HepG2 (cell line): ENCODE results near the gene PGS1. TPM values are rescaled to one million over a fixed set of nuclear protein-coding genes. Genes with fewer than 3 reads are reported as not detected.

Source experiments
- ATAC-seq: fragments of 200-7000 bp; cut with Tn5 transposase; 3 replicates; pipeline ENCODE4 v1.9.1; 2020; ENCODE audit warnings: mild to moderate bottlenecking, moderate library complexity
- BruUV-seq: library from RNA; stranded (reverse); fragments of 400-500 nt; replicated peaks from 2 replicates; lab custom pipeline; 2021; lab: Mats Ljungman, UMichigan
- CTCF ChIA-PET: fragments of 300-600 bp; formaldehyde crosslinking; extraction: SDS; loops from one replicate; lab custom pipeline; 2021; ENCODE audit warnings: low total read pairs, inconsistent platforms, low intra/inter-chr PET ratio; lab: Yijun Ruan, JAX
- POLR2A ChIA-PET: fragments of 350-600 bp; sonication (Branson Sonifier 250); formaldehyde crosslinking; loops from one replicate; lab custom pipeline; 2020; ENCODE audit warnings: antibody characterized with exemption, inconsistent platforms; lab: Yijun Ruan, JAX
- DNase-seq: peaks from one replicate; pipeline ENCODE4 v3.0.0-alpha.2; 2015; ENCODE audit warnings: low spot score
- FAIRE-seq: peaks from 3 replicates; lab custom pipeline; 2011; peaks lifted over from hg19 to GRCh38; lab: Jason Lieb, UNC
- H2AFZ ChIP-seq: one replicate; pipeline ENCODE4 v1.6.1; 2011; ENCODE audit warnings: low read length, inconsistent platforms
- H3K27ac ChIP-seq: fragments of 300-600 bp; 3 replicates; pipeline ENCODE4 v1.8.0; 2011; ENCODE audit warnings: mixed run types, mild to moderate bottlenecking, mixed read lengths, low read length, inconsistent platforms; ENCODE audit not compliant: insufficient read depth; ENCODE audit errors: extremely low read length
- H3K27me3 ChIP-seq, 2 experiments: fragments of 200-600 bp in 1 of 2; 2 replicates in 1 of 2; 3 replicates in 1 of 2; pipeline versions ENCODE4 v1.6.0 to v1.8.0; 2011; ENCODE audit warnings: low read length in 2 of 2, mild to moderate bottlenecking in 2 of 2, moderate library complexity in 2 of 2, inconsistent platforms in 1 of 2; ENCODE audit not compliant: insufficient read depth in 2 of 2, control insufficient read depth in 1 of 2
- H3K36me3 ChIP-seq, 2 experiments: fragments of 200-600 bp in 1 of 2; replicated peaks in 1 of 2; 2 replicates in 1 of 2; 3 replicates in 1 of 2; pipeline versions ENCODE4 v1.5.1 to v1.8.0; 2011; ENCODE audit warnings: low read length in 2 of 2, inconsistent platforms in 1 of 2; ENCODE audit not compliant: insufficient read depth in 2 of 2, control insufficient read depth in 1 of 2
- H3K4me1 ChIP-seq: 2 replicates; pipeline ENCODE4 v1.5.1; 2012; ENCODE audit warnings: low read length, inconsistent platforms; ENCODE audit not compliant: insufficient read depth
- H3K4me2 ChIP-seq: 2 replicates; pipeline ENCODE4 v1.6.0; 2011; ENCODE audit warnings: low read depth, low read length, inconsistent platforms
- H3K4me3 ChIP-seq, 3 experiments: fragments of 200-600 bp in 1 of 3; sonication (generic), shearing (Covaris generic) in 1 of 3; replicated peaks in 1 of 3; 2 replicates each; pipeline ENCODE4 v1.5.1; 2011 to 2016; ENCODE audit warnings: low read length in 3 of 3, inconsistent platforms in 2 of 3, low read depth in 2 of 3, mild to moderate bottlenecking in 2 of 3, control low read depth in 1 of 3, mixed read lengths in 1 of 3; ENCODE audit not compliant: insufficient read depth in 1 of 3
- H3K79me2 ChIP-seq: one replicate; pipeline ENCODE4 v1.6.1; 2011; ENCODE audit warnings: low read length, inconsistent platforms; ENCODE audit not compliant: insufficient read depth
- H3K9ac ChIP-seq: 2 replicates; pipeline ENCODE4 v1.6.0; 2011; ENCODE audit warnings: mild to moderate bottlenecking, low read depth, low read length, inconsistent platforms; ENCODE audit not compliant: insufficient read depth
- H3K9me3 ChIP-seq: 2 replicates; pipeline ENCODE4 v1.5.1; 2012; ENCODE audit warnings: mild to moderate bottlenecking, low read length
- H4K20me1 ChIP-seq: 2 replicates; pipeline ENCODE4 v1.6.0; 2011; ENCODE audit warnings: inconsistent platforms, mild to moderate bottlenecking, low read length, moderate library complexity; ENCODE audit not compliant: insufficient read depth
- HMG20A ChIP-seq: IDR thresholded peaks from 2 replicates; pipeline ENCODE4 v1.6.1; 2016; ENCODE audit warnings: borderline replicate concordance
- MIXL1 ChIP-seq: IDR thresholded peaks from 2 replicates; pipeline ENCODE4 v1.6.1; 2016
- PPARG ChIP-seq: conservative IDR thresholded peaks from 2 replicates; pipeline ENCODE4 v1.6.1; 2016; ENCODE audit warnings: missing biosample characterization, missing genetic modification reagents
- REPIN1 ChIP-seq: sonication (generic); formaldehyde crosslinking; IDR thresholded peaks from 2 replicates; pipeline ENCODE4 v1.8.0; 2022; ENCODE audit warnings: missing genetic modification reagents, low read depth, mild to moderate bottlenecking, borderline replicate concordance
- SMC3 ChIP-seq: IDR thresholded peaks from 2 replicates; pipeline ENCODE4 v1.6.1; 2011; ENCODE audit warnings: low read length, improper control_type of control experiment
- SNAI1 ChIP-seq: sonication (generic); formaldehyde crosslinking; IDR thresholded peaks from 2 replicates; pipeline ENCODE4 v1.5.0; 2020; ENCODE audit warnings: mild to moderate bottlenecking, missing genetic modification reagents, borderline replicate concordance
- SRF ChIP-seq: IDR thresholded peaks from 2 replicates; pipeline ENCODE4 v1.6.1; 2011; ENCODE audit warnings: mild to moderate bottlenecking, low read depth, low read length, moderate library complexity
- TBX2 ChIP-seq: sonication (generic); formaldehyde crosslinking; IDR thresholded peaks from 2 replicates; pipeline ENCODE4 v1.5.0; 2020; ENCODE audit warnings: missing genetic modification reagents, mild to moderate bottlenecking, borderline replicate concordance
- TSC22D2 ChIP-seq: sonication (generic); formaldehyde crosslinking; IDR thresholded peaks from 2 replicates; pipeline ENCODE4 v1.5.1; 2020; ENCODE audit warnings: missing genetic modification reagents, mild to moderate bottlenecking, borderline replicate concordance
- ZFP37 ChIP-seq: sonication (generic); formaldehyde crosslinking; IDR thresholded peaks from 2 replicates; pipeline ENCODE4 v1.4.0; 2020; ENCODE audit warnings: missing genetic modification reagents, borderline replicate concordance
- ZNF451 ChIP-seq: sonication (generic); formaldehyde crosslinking; IDR thresholded peaks from 2 replicates; pipeline ENCODE4 v1.5.0; 2020; ENCODE audit warnings: mild to moderate bottlenecking, missing genetic modification reagents
- ZNF883 ChIP-seq: sonication (generic); formaldehyde crosslinking; IDR thresholded peaks from 2 replicates; pipeline ENCODE4 v1.5.1; 2020; ENCODE audit warnings: mild to moderate bottlenecking, missing genetic modification reagents; ENCODE audit errors: not compliant biosample characterization
- ZSCAN12 ChIP-seq: sonication (generic); formaldehyde crosslinking; IDR thresholded peaks from 2 replicates; pipeline ENCODE4 v1.9.0; 2021; ENCODE audit warnings: mild to moderate bottlenecking, missing genetic modification reagents
- WGBS: methylation state at CpG from one replicate; pipeline ENCODE4 v1.1.6; 2017; ENCODE audit warnings: low lambda C conversion rate; 5-methylcytosine and 5-hydroxymethylcytosine counted together
- in situ Hi-C: cut with HindIII; loops from 2 replicates; pipeline ENCODE4 v1.10.0; 2017; ENCODE audit warnings: low pct_unique_long_range_greater_than_20kb; ENCODE audit not compliant: extremely low pct_ligation_motif_present
- intact Hi-C: fragments of 100-400 bp; cut with micrococcal nuclease; formaldehyde crosslinking; loops from one replicate; pipeline ENCODE4 v1.10.0; 2022; ENCODE audit not compliant: unreplicated experiment
- polyA plus RNA-seq, 8 experiments: library from polyadenylated mRNA; depleted of rRNA in 3 of 8; stranded (reverse) in 7 of 8; unstranded in 1 of 8; fragments of >200 nt; fragmentation: Illumina TruSeq in 4 of 8; extraction: Trizol in 4 of 8; gene quantifications; 2 replicates each; pipeline versions ENCODE4 v1.2.1 to v1.2.3, GENCODE V29; 2011 to 2016; ENCODE audit warnings: low read depth in 4 of 8, missing spikeins in 1 of 8, mixed read lengths in 1 of 8; ENCODE audit not compliant: insufficient read depth in 1 of 8
- total RNA-seq, 5 experiments: library from RNA; depleted of rRNA; stranded (reverse); fragments of >200 nt; fragmentation: Illumina TruSeq; extraction: Trizol; gene quantifications; 2 replicates each; pipeline ENCODE4 v1.2.3, GENCODE V29; 2016; ENCODE audit warnings: low read depth in 1 of 5
- TF ChIP-seq, protein P1 (sequence below): sonication (generic); formaldehyde crosslinking; IDR thresholded peaks from 2 replicates; pipeline ENCODE4 v1.5.0; 2020; ENCODE audit warnings: missing genetic modification reagents, mild to moderate bottlenecking, borderline replicate concordance
- TF ChIP-seq, protein P2 (sequence below), 2 experiments: sonication (generic) in 1 of 2; formaldehyde crosslinking in 1 of 2; IDR thresholded peaks; 2 replicates each; pipeline versions ENCODE4 v1.4.0 to v1.6.1; 2018 to 2020; ENCODE audit warnings: missing genetic modification reagents in 2 of 2, borderline replicate concordance in 1 of 2, low read depth in 1 of 2, mild to moderate bottlenecking in 1 of 2, missing biosample characterization in 1 of 2
- TF ChIP-seq, protein P3 (sequence below): sonication (generic); formaldehyde crosslinking; IDR thresholded peaks from 2 replicates; pipeline ENCODE4 v1.5.1; 2020; ENCODE audit warnings: mild to moderate bottlenecking, missing genetic modification reagents, borderline replicate concordance
- TF ChIP-seq, protein P4 (sequence below): sonication (generic); formaldehyde crosslinking; conservative IDR thresholded peaks from 2 replicates; pipeline ENCODE4 v1.4.0; 2020; ENCODE audit warnings: missing genetic modification reagents

PGS1 gene
- total and polyA plus RNA-seq, 2 of the 13 experiments (the other 11 are each of a cell fraction or from before 2014, with no cell fraction given): 25.9 to 31.5 TPM

GRCh38 chr17:78406920-78407319 lies 28.5 kb downstream of the PGS1 start:
- ChIA-PET CTCF (no interaction called here), POLR2A (interaction anchor here (1.0 kb wide), 1 partner anchor 49 kb away, joined by 3 read pairs; no protein-coding TSS in a partner anchor)
- no peak overlapping the region for H3K27ac ChIP-seq
- no TSS peak for BruUV-seq
- H3K9ac ChIP-seq: no peak overlapping the region
- peaks cover 24 to 60% of the 10 kb centered on the region in 2 experiments; a peak in 4 of 5 replicates for H3K36me3 ChIP-seq
- no peaks in the 10 kb centered on the region for H3K27me3 ChIP-seq
- H3K79me2 ChIP-seq: no peaks in the 10 kb centered on the region
- no peaks in the 10 kb centered on the region for H3K9me3 ChIP-seq
- H3K4me1 ChIP-seq: no peaks in the 10 kb centered on the region
- FAIRE-seq: no peak
- in situ Hi-C loops: no loop called here
- no peak for DNase-seq
- over 99% methylated on average over 8 of the region's 8 CpGs for WGBS
- H2AFZ ChIP-seq: no peak overlapping the region
- peaks cover 15% of the 10 kb centered on the region; the same call in 1 of the 2 replicates for H4K20me1 ChIP-seq
- H3K4me2 ChIP-seq: no peak overlapping the region
- intact Hi-C loops: no loop called here
- no peak for ATAC-seq
- no peak overlapping the region for H3K4me3 ChIP-seq
- TF ChIP-seq, protein P1, sequence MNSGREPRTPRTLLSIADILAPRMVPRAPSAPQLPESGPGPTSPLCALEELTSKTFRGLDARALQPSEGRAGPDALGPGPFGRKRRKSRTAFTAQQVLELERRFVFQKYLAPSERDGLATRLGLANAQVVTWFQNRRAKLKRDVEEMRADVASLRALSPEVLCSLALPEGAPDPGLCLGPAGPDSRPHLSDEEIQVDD (CRISPR knock-in tag): no peak
- no peak for TF ChIP-seq PPARG (CRISPR knock-in tag)
- TF ChIP-seq REPIN1 (CRISPR knock-in tag): no peak
- TF ChIP-seq ZNF451 (CRISPR knock-in tag): no peak
- TF ChIP-seq TBX2 (CRISPR knock-in tag): no peak
- TF ChIP-seq ZSCAN12 (CRISPR knock-in tag): no peak
- no peak for TF ChIP-seq ZNF883
- no peak for TF ChIP-seq SRF
- no peak for TF ChIP-seq ZFP37
- TF ChIP-seq, protein P2, sequence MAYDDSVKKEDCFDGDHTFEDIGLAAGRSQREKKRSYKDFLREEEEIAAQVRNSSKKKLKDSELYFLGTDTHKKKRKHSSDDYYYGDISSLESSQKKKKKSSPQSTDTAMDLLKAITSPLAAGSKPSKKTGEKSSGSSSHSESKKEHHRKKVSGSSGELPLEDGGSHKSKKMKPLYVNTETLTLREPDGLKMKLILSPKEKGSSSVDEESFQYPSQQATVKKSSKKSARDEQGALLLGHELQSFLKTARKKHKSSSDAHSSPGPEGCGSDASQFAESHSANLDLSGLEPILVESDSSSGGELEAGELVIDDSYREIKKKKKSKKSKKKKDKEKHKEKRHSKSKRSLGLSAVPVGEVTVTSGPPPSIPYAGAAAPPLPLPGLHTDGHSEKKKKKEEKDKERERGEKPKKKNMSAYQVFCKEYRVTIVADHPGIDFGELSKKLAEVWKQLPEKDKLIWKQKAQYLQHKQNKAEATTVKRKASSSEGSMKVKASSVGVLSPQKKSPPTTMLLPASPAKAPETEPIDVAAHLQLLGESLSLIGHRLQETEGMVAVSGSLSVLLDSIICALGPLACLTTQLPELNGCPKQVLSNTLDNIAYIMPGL (CRISPR knock-in tag; IDR thresholded peaks at IDR 0.05; ENCODE audit: borderline replicate concordance in 1 of 2, low read depth in 1 of 2): no peak
- TF ChIP-seq SNAI1 (CRISPR knock-in tag): no peak
- TF ChIP-seq TSC22D2: no peak
- TF ChIP-seq MIXL1 (CRISPR knock-in tag): no peak
- TF ChIP-seq HMG20A (CRISPR knock-in tag): no peak
- TF ChIP-seq, protein P3, sequence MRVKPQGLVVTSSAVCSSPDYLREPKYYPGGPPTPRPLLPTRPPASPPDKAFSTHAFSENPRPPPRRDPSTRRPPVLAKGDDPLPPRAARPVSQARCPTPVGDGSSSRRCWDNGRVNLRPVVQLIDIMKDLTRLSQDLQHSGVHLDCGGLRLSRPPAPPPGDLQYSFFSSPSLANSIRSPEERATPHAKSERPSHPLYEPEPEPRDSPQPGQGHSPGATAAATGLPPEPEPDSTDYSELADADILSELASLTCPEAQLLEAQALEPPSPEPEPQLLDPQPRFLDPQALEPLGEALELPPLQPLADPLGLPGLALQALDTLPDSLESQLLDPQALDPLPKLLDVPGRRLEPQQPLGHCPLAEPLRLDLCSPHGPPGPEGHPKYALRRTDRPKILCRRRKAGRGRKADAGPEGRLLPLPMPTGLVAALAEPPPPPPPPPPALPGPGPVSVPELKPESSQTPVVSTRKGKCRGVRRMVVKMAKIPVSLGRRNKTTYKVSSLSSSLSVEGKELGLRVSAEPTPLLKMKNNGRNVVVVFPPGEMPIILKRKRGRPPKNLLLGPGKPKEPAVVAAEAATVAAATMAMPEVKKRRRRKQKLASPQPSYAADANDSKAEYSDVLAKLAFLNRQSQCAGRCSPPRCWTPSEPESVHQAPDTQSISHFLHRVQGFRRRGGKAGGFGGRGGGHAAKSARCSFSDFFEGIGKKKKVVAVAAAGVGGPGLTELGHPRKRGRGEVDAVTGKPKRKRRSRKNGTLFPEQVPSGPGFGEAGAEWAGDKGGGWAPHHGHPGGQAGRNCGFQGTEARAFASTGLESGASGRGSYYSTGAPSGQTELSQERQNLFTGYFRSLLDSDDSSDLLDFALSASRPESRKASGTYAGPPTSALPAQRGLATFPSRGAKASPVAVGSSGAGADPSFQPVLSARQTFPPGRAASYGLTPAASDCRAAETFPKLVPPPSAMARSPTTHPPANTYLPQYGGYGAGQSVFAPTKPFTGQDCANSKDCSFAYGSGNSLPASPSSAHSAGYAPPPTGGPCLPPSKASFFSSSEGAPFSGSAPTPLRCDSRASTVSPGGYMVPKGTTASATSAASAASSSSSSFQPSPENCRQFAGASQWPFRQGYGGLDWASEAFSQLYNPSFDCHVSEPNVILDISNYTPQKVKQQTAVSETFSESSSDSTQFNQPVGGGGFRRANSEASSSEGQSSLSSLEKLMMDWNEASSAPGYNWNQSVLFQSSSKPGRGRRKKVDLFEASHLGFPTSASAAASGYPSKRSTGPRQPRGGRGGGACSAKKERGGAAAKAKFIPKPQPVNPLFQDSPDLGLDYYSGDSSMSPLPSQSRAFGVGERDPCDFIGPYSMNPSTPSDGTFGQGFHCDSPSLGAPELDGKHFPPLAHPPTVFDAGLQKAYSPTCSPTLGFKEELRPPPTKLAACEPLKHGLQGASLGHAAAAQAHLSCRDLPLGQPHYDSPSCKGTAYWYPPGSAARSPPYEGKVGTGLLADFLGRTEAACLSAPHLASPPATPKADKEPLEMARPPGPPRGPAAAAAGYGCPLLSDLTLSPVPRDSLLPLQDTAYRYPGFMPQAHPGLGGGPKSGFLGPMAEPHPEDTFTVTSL: no peak
- TF ChIP-seq SMC3: no peak
- TF ChIP-seq, protein P4, sequence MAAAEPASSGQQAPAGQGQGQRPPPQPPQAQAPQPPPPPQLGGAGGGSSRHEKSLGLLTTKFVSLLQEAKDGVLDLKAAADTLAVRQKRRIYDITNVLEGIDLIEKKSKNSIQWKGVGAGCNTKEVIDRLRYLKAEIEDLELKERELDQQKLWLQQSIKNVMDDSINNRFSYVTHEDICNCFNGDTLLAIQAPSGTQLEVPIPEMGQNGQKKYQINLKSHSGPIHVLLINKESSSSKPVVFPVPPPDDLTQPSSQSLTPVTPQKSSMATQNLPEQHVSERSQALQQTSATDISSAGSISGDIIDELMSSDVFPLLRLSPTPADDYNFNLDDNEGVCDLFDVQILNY (CRISPR knock-in tag): no peak
